Adrenal gland (tissue), 12 donors: Measurements from ENCODE around the gene LRCH4. TPM values are rescaled to one million over a fixed set of nuclear protein-coding genes. Genes with fewer than 3 reads are reported as not detected.

Source experiments
- DNase-seq, 7 donors: peaks; one replicate each; pipeline ENCODE4 v3.0.0-alpha.2; 2019 to 2020
- H3K27ac ChIP-seq, 5 donors: fragments of 200-600 bp; sonication (generic) in 4 of 5; 1 replicate in 3 of 5; 2 replicates in 2 of 5; pipeline versions ENCODE4 v1.5.1 to v1.8.0; 2016 to 2020; ENCODE audit warnings: mild to moderate bottlenecking in 1 of 5
- H3K27me3 ChIP-seq: fragments of 200-600 bp; 2 replicates; pipeline ENCODE4 v1.8.0; 2021
- H3K36me3 ChIP-seq, 2 donors: fragments of 200-600 bp; replicated peaks in 1 of 2; 1 replicate in 1 of 2; 2 replicates in 1 of 2; pipeline versions ENCODE4 v1.5.1 to v1.8.0; 2018 to 2022
- H3K4me1 ChIP-seq, 2 donors: fragments of 200-600 bp; replicated peaks in 1 of 2; 1 replicate in 1 of 2; 2 replicates in 1 of 2; pipeline versions ENCODE4 v1.5.1 to v1.8.0; 2018 to 2021
- H3K4me3 ChIP-seq, 4 donors: fragments of 200-600 bp; sonication (generic) in 3 of 4; one replicate each; pipeline ENCODE4 v1.5.1; 2016 to 2018
- H3K9me3 ChIP-seq, 3 donors: fragments of 200-600 bp; sonication (generic) in 1 of 3; replicated peaks in 1 of 3; 1 replicate in 2 of 3; 2 replicates in 1 of 3; pipeline versions ENCODE4 v1.5.1 to v1.8.0; 2016 to 2021
- POLR2A ChIP-seq, 2 donors: fragments of 450-650 bp; IDR thresholded peaks; one replicate each; pipeline ENCODE4 v1.6.1; 2017; ENCODE audit warnings: antibody characterized with exemption in 2 of 2, mild to moderate bottlenecking in 2 of 2, moderate library complexity in 1 of 2
- WGBS, 4 donors: extraction: QIAGEN DNeasy Blood & Tissue Kit in 2 of 4; methylation state at CpG; one replicate each; pipeline versions ENCODE4 v1.1.5 to v1.1.7; 2013 to 2017; 5-methylcytosine and 5-hydroxymethylcytosine counted together
- intact Hi-C, 2 donors: fragments of 100-400 bp; cut with DNase I; formaldehyde crosslinking; loops; one replicate each; pipeline versions ENCODE4 v1.14.1 to v1.15.0; 2022 to 2023
- polyA plus RNA-seq, 3 donors: library from polyadenylated mRNA; stranded (reverse); fragments of 200-250 nt in 2 of 3; fragments of 350-450 nt in 1 of 3; fragmentation: Illumina TruSeq in 1 of 3; extraction: RNeasy Lipid Tissue Mini Kit (QIAGEN cat#74804) in 1 of 3; gene quantifications; one replicate each; pipeline ENCODE4 v1.2.3, GENCODE V29; 2013 to 2014
- total RNA-seq, 9 donors: library from RNA; depleted of rRNA in 4 of 9; stranded (reverse); fragments of >200 nt in 4 of 9; fragments of 120-200 nt in 1 of 9; fragmentation: NEBNext Ultra II Directional in 1 of 9; extraction: Animal tissue kit (Norgen Biotek cat#: 25700) in 1 of 9; gene quantifications; one replicate each; pipeline versions ENCODE4 v1.1.0 to v1.2.4, GENCODE V29; 2013 to 2023
- TF ChIP-seq, protein P1 (sequence below), 6 experiments: fragments of 450-650 bp in 4 of 6; fragments of 200-600 bp in 2 of 6; sonication (generic) in 1 of 6; IDR thresholded peaks; 1 replicate in 5 of 6; 2 replicates in 1 of 6; pipeline versions ENCODE4 v1.5.1 to v1.8.0; 2016 to 2021; ENCODE audit warnings: antibody characterized with exemption in 6 of 6, mild to moderate bottlenecking in 2 of 6, moderate library complexity in 1 of 6
- donor health status: healthy with polysubstance abuse.
- donor health status: Bipolar disorder and iron deficiency.
- donor health status: DM: yes; HTN: yes; CAD: no.
- donor health status: DM: no; HTN: no; CAD: no.
- donor health status: DM: no; HTN: no; CAD: no.
- donor health status: DM: yes; HTN: yes; CAD: no.

The LRCH4 gene
- total and polyA plus RNA-seq, 12 donors = 10.4 to 235 (median 59.8) TPM

DNA sequence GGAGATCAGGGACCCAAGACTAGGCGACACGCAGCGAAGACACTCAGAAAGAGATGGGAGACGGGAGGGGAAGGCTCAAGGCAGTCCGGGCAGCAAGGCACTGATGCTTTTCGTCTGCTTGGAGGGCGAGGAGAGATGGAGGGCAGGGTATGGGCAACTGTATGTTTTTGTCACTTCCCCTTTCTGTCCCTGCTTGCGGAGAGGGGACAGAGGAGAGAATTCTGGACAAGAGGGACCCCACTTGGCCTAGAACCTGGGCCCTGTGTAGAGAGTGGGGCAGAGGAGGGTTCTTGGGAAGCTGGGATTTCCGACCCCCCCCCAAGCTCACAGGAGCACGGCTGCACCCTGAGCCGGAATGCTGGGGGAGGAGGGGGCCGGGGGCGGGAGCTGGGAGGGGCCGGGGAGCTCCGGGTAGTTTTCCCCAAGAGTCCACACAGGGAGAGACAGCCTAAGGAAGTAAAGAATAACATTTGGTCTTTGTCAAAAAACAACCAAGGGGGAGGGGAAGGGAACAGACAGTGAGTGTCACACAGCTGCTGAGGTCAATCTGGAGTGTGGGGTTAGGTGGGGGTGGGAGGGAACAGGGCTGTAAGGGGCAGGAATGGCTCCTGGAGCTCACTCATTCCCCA lies 1.8 kb downstream of the LRCH4 start:
- intact Hi-C loops = loop anchor here in 1 of 2 donors (5.0 kb wide), 1 partner anchor 93 kb away; no protein-coding TSS in a partner anchor
- Histone ChIP-seq H3K27me3 (no peaks in the 10 kb centered on the region), H3K36me3 (peaks cover 0 to 28% of the 10 kb centered on the region in 2 donors), H3K4me1 (peaks cover 21 to 30% of the 10 kb centered on the region in 2 donors), H3K27ac (peak overlapping the region in 4 of 5 donors; percentile 68 to 99 (median 94)), H3K9me3 (no peaks in the 10 kb centered on the region), H3K4me3 (peak overlapping the region in 1 of 4 donors; percentile 88)
- WGBS, 4 donors = 35 to 75% (median 50%) methylated on average over 9 to 15 of the region's 15 CpGs
- no peak for TF ChIP-seq POLR2A (IDR thresholded peaks at IDR 0.05)
- TF ChIP-seq, protein P1, sequence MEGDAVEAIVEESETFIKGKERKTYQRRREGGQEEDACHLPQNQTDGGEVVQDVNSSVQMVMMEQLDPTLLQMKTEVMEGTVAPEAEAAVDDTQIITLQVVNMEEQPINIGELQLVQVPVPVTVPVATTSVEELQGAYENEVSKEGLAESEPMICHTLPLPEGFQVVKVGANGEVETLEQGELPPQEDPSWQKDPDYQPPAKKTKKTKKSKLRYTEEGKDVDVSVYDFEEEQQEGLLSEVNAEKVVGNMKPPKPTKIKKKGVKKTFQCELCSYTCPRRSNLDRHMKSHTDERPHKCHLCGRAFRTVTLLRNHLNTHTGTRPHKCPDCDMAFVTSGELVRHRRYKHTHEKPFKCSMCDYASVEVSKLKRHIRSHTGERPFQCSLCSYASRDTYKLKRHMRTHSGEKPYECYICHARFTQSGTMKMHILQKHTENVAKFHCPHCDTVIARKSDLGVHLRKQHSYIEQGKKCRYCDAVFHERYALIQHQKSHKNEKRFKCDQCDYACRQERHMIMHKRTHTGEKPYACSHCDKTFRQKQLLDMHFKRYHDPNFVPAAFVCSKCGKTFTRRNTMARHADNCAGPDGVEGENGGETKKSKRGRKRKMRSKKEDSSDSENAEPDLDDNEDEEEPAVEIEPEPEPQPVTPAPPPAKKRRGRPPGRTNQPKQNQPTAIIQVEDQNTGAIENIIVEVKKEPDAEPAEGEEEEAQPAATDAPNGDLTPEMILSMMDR (IDR thresholded peaks at IDR 0.05) = no peak
- DNase-seq = peak in 1 of 7 donors; percentile 33

DNA sequence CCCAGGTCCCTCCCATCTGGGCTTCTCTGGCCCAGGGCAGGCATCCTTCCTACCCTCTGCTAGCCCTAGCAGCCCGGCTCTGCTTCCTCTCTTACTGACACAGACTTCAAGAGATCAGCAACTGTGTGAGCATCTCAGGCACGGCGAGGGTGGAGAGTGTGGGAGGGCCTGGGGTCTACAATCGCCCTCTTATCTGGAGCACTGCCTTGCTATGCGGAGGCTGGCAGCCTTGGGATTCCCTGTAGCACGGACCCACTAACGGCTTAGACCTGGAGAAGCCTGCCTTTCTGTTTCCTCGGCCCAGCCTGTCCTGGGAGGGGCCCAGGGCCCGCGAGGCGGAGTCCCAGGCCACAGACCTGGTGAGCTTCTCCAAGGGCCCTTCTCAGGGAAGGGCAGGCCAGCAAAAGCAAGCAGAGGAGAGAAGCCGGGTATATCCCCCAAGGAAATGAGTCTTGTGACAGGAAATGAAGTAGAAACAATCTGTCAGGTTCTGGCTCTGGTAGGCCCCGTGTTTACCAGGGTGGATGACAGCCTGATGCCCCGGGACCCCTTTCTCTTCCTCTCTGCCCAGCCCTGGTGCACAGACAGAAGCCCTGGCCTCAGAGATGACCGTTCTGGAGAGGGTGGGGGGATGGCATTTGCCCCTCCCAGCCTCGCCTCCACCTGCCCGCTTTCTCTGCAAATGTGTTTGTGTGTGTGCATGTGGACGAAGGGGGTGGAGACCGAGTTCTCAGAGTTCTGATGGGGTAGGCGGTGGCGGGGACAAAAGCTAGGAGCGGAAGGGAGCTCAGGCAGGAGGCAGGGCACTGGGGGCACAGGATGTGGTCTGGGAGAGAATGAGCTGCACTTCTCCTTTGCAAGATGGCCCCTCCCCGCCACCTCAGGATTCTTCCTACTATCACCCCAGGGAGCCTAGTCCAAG lies 2.5 kb downstream of the LRCH4 start:
- peak overlapping the region in 1 of 4 donors; percentile 88 for H3K4me3 ChIP-seq
- H3K4me1 ChIP-seq = peaks cover 21 to 30% of the 10 kb centered on the region in 2 donors
- H3K9me3 ChIP-seq = no peaks in the 10 kb centered on the region
- H3K27ac ChIP-seq = peak overlapping the region in 4 of 5 donors; percentile 68 to 99 (median 94)
- peaks cover 0 to 36% of the 10 kb centered on the region in 2 donors for H3K36me3 ChIP-seq
- H3K27me3 ChIP-seq = no peaks in the 10 kb centered on the region
- TF ChIP-seq, protein P1 (IDR thresholded peaks at IDR 0.05) = no peak
- peak in 1 of 2 donors; percentile 9 for TF ChIP-seq POLR2A (IDR thresholded peaks at IDR 0.05)
- WGBS, 4 donors = 35 to 66% (median 44%) methylated on average over 16 to 23 of the region's 23 CpGs
- DNase-seq = peak; percentile 48 to 75 (median 63)
- intact Hi-C loops = loop anchor here in 1 of 2 donors (5.0 kb wide), 1 partner anchor 94 kb away; no protein-coding TSS in a partner anchor

DNA sequence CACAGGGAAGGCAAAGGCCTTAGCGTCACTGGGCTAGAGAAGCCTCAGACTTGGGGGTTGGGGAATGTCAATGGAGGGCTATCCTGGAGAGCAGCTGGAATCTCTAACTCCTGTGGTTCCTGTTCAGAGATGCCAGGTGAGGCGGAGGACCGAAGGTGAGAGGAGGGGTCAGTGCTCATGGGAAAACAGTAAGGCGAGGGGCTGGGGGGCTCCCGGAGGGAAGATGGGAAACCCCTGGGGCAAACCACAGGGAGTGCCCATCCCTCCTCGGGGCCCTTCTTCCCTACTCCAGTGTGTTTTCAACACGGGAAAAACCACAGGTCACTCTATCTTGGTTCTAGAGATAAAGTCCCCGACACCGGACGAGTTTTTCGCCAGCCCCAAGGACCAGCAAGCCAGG lies 3.3 kb downstream of the LRCH4 start:
- intact Hi-C loops = loop anchor here in 1 of 2 donors (5.0 kb wide), 1 partner anchor 95 kb away; no protein-coding TSS in a partner anchor
- Histone ChIP-seq H3K4me3 (no peak overlapping the region), H3K36me3 (peaks cover 0 to 44% of the 10 kb centered on the region in 2 donors), H3K27ac (peak overlapping the region in 2 of 5 donors; percentile 94 to 99), H3K4me1 (peaks cover 21 to 30% of the 10 kb centered on the region in 2 donors), H3K9me3 (no peaks in the 10 kb centered on the region), H3K27me3 (no peaks in the 10 kb centered on the region)
- DNase-seq = peak in 1 of 7 donors; percentile 49
- TF ChIP-seq, protein P1 (IDR thresholded peaks at IDR 0.05) = no peak
- TF ChIP-seq POLR2A (IDR thresholded peaks at IDR 0.05) = no peak
- 54 to 68% (median 65%) methylated on average over 7 to 11 of the region's 11 CpGs for WGBS, 4 donors
